Measurements from ENCODE around the gene IGF2BP3.

The IGF2BP3 gene

DNA sequence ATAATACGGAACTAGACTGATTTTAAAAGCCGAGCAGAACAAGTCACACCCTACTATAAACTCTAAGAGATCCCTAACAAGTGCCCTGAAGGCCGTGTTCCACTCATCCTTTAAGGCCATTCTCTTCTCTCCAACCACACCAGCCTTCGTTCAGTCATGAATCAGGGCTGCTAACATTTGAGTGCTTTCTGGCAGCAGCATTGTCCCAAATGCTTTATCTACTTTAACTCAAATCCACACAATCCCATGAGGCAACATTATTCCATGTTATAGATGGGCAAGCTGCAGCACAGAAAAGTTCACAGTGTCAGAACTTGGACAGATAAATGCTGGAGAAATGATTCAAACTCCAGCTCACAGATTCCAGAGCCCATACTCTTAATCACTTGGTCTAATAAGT, 97.7 kb downstream of the IGF2BP3 start:
- no peak for DNase-seq

- DNase-seq = no peak
Observed at GRCh38 chr7:23371654-23372053, 98.6 kb downstream of the IGF2BP3 start.

DNA sequence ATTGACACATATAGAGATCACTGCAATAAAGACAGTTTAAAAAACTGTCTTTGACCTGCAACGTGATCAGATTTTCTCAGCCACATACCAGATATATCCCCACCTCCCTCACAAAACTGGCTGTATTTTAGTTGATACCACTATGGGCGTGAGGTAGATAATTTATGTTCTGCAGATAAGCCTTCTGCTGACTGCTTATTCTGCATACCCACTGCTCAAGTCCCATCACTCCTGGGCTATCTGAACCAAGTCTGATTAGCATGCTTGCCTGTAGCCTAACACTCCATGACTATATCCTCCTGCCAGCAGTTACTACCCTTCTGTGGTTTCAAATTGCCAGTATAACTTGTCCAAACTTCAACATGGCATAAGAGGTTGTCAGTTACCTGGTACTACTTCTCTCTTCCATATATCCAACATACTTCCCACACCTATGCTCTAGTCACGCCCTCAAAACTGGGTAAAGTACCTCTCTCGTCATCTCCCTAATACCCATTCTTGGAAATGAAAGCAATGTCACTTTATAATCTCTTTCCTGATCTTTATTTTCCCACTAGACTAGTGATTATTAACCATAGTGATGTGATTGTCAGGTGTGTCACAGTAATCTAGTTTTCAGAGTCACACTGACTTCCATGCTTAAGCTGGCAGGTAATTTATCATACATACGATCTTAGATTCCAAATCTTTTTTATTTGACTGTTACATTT, 100.4 kb downstream of the IGF2BP3 start:
- DNase-seq = no peak

GRCh38 chr7:23369100-23369499, 101.2 kb downstream of the IGF2BP3 start:
- no peak for DNase-seq

DNA sequence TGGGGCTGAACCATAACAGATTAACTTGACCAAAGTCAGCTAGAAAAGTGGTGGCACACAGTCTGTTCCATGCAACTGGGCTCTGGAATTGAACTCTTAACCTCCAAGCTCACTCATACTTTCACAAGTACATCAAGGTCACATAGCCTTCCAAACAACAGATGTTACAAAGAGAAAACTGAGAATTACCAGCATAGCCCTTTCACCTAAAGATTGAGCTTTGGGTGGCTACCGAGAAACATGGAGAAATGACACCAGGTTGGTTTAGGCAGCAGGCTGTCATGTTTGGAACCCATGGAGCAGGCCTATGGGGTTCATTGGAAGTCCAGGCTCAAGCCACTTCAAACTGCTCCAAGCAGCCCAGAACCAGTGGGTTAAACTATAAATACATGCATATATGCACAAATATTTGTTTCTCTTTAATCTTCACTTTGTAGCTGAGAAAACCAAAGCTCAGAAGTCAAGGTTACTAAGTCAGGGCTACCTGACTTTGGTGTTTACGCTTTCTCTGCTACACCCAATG, 112.1 kb downstream of the IGF2BP3 start:
- DNase-seq = no peak

- no peak for DNase-seq
Observed at GRCh38 chr7:23357190-23358093, 112.8 kb downstream of the IGF2BP3 start.

- DNase-seq = no peak
Observed at GRCh38 chr7:23356726-23357125, 113.6 kb downstream of the IGF2BP3 start.

DNA sequence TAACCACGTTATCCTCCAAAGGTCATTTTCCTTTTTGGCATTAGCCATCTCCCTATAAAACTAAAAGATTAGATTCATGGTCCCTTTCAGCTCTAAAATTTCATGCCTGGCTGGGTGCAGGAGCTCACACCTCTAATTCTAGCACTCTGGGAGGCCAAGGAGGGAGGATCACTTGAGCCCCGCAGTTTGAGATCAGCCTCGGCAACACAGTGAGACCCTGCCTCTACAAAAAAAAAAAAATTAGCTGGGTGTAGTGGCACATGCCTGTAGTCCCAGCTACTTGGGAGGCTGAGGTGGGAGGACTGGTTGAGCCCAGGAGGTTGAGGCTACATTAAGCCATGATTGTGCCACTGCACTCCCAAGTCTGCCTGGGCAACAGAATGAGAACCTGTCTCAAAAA, 114.1 kb downstream of the IGF2BP3 start:
- DNase-seq = no peak

GRCh38 chr7:23353172-23353571, 117.1 kb downstream of the IGF2BP3 start:
- no peak for DNase-seq

DNA sequence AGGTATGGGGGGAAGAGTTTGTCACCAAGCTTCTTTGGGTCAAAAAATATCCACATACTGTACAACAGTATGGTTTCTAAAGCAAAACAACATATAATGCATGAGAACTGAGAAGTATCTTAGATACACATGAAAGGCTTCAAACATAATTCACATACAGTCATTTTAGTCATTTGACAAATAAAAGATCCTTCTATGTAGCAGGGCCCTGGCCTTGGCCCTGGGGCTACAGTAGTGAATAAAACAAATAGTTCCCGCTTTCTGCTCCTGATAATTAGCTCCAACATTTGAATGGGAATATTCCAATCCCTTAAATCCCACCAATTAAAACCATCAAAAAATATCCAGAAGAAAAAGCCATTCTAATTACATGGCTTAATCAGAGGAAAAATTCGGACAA, 119.8 kb downstream of the IGF2BP3 start:
- no peak for DNase-seq

DNA sequence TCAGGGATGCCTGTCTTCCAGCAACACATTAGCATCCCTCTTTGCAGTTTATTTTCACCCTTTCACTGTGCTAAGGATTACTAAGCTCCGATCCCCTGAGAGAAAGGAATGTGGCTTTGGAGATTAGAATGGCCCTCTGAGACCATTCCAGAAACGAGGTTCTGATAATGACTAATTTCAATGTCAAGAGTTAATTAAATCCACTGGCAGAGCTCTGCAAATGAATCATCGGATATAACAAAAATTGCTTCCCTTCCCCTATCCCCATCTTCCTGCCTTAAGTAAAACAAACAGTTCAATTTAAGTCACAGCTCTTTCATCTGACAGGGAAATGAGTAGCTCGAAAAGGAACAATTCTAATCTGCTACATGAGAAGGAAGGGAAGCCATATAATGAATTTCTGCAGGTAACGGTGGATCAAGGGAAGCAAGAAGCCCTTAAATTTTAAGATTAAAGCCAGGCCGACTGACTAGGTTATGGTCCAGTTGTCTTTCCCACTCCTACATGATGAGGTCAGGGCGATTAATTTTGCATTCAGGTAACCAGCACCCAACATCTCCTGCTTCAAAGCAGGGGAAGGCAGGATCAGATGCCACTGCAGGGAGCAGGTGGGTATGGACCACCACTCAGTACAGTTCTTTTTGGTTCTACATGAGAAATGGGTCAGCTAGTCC, 120.7 kb downstream of the IGF2BP3 start:
- no peak for DNase-seq

GRCh38 chr7:23347682-23348180, 122.6 kb downstream of the IGF2BP3 start:
- no peak for DNase-seq

DNA sequence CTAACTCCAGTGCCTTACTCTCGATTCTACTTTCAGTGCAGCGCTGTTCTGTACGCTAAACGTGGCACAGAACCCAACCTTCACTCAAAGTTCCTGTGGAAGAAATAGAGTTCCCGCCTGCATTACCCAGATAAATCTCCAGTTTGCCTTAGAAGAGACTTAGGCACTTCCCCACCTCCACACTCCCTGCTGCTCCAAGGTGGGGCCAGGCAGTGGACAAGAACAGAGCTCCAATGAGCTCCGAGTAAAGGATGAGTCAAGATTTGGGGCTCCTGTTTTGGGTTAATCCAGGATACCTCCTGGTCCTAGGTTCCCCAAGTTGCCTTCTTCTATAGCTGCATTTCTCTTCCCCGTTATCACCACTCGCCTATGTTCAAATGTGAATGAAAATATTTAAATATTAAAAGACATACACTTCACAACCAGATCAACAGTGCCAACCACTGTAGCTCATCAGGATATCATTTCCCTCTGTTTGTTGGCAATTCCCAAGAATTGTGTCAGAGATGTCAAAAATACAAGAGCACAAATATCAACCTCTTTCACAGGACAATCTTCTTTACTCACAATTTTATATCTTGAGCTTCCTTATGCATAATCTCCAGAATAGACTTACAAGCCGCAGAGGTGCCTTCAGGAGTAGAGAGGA, 123.1 kb downstream of the IGF2BP3 start:
- DNase-seq = no peak

GRCh38 chr7:23346316-23346715, 124.0 kb downstream of the IGF2BP3 start:
- no peak for DNase-seq

DNA sequence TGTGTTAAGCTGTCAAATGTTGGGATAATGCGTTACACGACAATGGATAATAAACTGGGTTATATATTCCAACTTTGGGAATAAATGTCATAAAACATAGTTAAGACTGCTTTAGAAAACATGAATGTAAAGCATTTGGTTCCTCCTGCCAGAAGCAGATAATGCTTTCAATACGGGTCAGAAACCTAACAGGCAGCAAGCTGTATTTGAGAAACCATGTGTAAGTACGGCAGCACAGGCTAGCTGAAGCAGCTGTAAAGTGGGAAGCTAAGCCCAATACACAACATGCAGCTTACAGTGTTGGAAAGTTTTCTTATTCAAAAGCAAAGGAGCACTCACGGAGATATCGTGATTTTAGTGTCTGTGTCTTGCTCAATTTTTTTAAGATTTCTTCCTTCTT, 124.7 kb downstream of the IGF2BP3 start:
- no peak for DNase-seq

DNA sequence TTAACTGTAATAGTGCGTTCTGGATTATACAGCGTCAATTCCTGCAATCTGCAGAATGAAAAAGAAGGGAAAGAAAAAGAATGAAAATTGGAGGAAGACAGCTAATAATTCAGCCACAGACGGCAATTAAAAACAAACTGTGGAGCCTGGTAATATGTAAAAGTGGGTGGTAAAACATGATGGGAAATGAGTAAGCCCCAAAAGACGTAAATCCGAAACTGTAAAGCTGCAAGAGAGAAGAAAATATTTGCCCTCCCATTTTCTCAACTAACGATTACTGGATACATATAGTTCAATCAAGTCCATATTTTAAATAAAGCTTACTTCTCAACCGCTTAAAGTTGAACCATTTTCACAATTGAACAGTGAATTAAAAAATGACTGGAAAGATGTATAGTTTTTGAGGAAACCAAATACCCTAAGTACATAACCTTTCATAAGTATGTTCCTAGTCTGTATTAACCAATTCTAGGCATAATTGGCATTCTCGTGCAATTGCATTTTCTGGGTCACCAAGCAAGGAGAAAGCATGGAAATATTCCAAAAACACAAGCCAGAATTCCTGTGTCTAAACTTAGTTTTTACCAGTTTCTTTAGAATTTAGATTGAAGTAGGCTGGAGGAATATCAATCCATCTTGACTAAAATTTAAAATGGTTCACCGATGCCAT, 126.3 kb downstream of the IGF2BP3 start:
- DNase-seq = no peak

GRCh38 chr7:23343102-23343501, 127.2 kb downstream of the IGF2BP3 start:
- no peak for DNase-seq

DNA sequence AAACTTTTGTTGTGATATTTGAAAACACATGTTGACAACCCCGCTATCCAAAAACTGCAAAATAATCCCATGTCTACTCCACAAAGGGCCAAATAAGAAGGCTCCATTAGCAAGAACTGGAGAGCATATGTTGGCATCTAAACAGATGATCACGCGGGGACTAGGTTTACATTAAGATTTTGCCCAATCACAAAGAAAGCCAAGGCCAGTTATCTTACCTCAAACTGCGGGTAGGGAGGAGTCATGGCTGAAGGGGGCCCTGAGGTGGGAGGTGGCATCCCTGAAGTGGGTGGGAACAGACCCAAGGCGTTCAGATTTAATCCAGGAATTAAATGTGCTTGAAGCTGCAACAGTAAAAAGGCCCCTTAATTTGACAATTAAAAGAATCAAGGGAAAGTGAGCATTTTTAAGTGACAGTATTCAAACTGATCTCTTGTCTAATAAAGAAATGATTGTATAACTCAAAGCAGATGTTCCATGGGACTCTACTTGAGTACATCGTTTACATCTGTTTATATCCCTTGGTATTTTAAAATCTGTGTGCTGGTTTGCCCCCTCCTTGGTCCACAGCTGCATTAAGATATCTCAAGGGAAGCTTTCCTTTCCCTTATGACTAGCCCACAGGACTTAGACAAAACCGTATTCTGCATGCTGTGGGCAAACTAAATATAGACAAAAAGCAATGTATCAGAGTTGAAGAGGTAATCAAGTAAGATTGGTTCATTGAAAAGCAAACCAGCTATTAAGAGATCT, 128.3 kb downstream of the IGF2BP3 start:
- no peak for DNase-seq

DNA sequence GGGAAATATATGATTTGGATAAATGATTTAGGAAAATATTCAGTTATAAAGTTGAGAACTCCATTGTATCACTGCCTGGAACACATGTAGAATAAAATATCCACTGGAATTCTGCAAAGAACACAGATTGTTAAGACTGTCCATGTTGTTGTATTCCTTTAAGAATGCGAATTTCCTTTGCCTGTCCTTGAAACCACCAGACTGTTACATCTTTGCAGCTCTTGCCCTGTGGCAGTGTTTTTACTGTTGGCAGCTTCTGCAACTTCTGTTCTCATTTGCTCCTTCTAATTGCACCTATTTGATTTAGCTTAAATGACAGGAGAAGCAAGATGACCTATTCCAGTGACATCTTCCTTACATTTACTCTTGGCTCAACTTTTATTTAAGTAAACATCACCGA, 131.4 kb downstream of the IGF2BP3 start:
- DNase-seq = no peak

DNA sequence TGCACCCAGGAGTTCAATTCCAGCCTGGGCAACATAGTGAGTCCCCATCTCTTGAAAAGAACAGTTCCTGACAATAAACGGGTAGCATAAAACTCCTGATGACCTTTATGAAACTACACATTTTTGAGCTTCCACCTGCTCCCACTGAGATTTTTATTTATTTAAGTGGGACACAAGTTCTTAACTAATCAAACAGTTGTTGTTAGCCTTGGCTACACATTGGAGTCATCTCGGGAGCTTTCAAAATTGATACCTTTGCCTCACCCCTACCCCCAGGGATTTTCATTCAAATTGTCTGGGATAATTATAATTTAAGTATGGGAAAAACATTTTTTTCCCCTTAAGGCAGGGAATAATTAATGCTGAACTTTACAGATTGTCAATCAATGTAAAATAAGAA, 131.9 kb downstream of the IGF2BP3 start:
- no peak for DNase-seq

- DNase-seq = no peak
Observed at GRCh38 chr7:23337374-23337773, 132.9 kb downstream of the IGF2BP3 start.
